K562 (cell line): ENCODE results near the gene AP2S1. TPM values are rescaled to one million over a fixed set of nuclear protein-coding genes. Genes with fewer than 3 reads are reported as not detected.

ENCODE experiments used
- EHMT2 ChIP-seq: fragments of 450-650 bp; IDR thresholded peaks from 2 replicates; pipeline ENCODE4 v1.6.1; 2018; ENCODE audit warnings: antibody characterized with exemption
- ESRRB ChIP-seq: fragments of 250-450 bp; sonication (Bioruptor Pico); IDR thresholded peaks from 2 replicates; pipeline ENCODE4 v1.5.0; 2020; ENCODE audit warnings: mild to moderate bottlenecking, moderate library complexity, borderline replicate concordance
- FOXJ3 ChIP-seq: sonication (generic); formaldehyde crosslinking; IDR thresholded peaks from 2 replicates; pipeline ENCODE4 v1.4.0; 2020; ENCODE audit warnings: mild to moderate bottlenecking, missing genetic modification reagents
- NR2C1 ChIP-seq, 2 experiments: fragments of 450-650 bp; IDR thresholded peaks; 2 replicates each; pipeline ENCODE4 v1.6.1; 2017; ENCODE audit warnings: mild to moderate bottlenecking in 2 of 2, antibody characterized with exemption in 1 of 2, inconsistent platforms in 1 of 2, missing compliant biosample characterization in 1 of 2, missing genetic modification characterization in 1 of 2
- POLR2G ChIP-seq: fragments of 200-400 bp; formaldehyde crosslinking; IDR thresholded peaks from 2 replicates; pipeline ENCODE4 v1.6.1; 2017; ENCODE audit warnings: low read depth, mild to moderate bottlenecking, antibody characterized with exemption, low read length, moderate library complexity
- RBM39 ChIP-seq: fragments of 200-400 bp; formaldehyde crosslinking; optimal IDR thresholded peaks from 2 replicates; pipeline ENCODE3; 2018; ENCODE audit warnings: low read depth, low read length
- STAG1 ChIP-seq: sonication (generic); formaldehyde crosslinking; IDR thresholded peaks from 2 replicates; pipeline ENCODE4 v1.5.0; 2020; ENCODE audit warnings: missing genetic modification reagents, borderline replicate concordance
- polyA plus RNA-seq, 8 experiments: library from polyadenylated mRNA; depleted of rRNA in 4 of 8; stranded (reverse) in 5 of 8; unstranded in 3 of 8; fragments of >200 nt; fragmentation: Nextera tagmentation in 2 of 8; fragmentation: Illumina TruSeq in 1 of 8; extraction: Ambion mirVana in 2 of 8; extraction: Trizol in 1 of 8; gene quantifications; 2 replicates each; pipeline versions ENCODE4 v1.2.1 to v1.2.3, GENCODE V29; 2011 to 2014; ENCODE audit warnings: inconsistent platforms in 1 of 8, missing spikeins in 1 of 8
- total RNA-seq, 7 experiments: library from RNA; depleted of rRNA in 6 of 7; stranded (reverse); fragments of >200 nt in 6 of 7; fragmentation: Illumina TruSeq in 2 of 7; extraction: Trizol in 2 of 7; gene quantifications; 2 replicates each; pipeline versions ENCODE4 v1.2.1 to v1.2.3, GENCODE V29; 2011 to 2021; ENCODE audit warnings: low replicate concordance in 1 of 7
- TF ChIP-seq, protein P1 (sequence below): fragments of 200-800 bp; sonication (Bioruptor generic); IDR thresholded peaks from 2 replicates; pipeline ENCODE4 v1.6.1; 2017; ENCODE audit warnings: missing genetic modification characterization, missing compliant biosample characterization
- TF ChIP-seq, protein P2 (sequence below): fragments of 450-650 bp; formaldehyde crosslinking; IDR thresholded peaks from 2 replicates; pipeline ENCODE4 v1.4.0; 2020; ENCODE audit warnings: mild to moderate bottlenecking
- TF ChIP-seq, protein P3 (sequence below): fragments of 250-450 bp; sonication (Bioruptor Pico); IDR thresholded peaks from 2 replicates; pipeline ENCODE4 v1.4.0; 2020; ENCODE audit warnings: mild to moderate bottlenecking

Gene AP2S1
- total and polyA plus RNA-seq, 9 of the 15 experiments (the other 6 are each of a cell fraction or from before 2014, with no cell fraction given) = 32.4 to 294 (median 136) TPM

DNA sequence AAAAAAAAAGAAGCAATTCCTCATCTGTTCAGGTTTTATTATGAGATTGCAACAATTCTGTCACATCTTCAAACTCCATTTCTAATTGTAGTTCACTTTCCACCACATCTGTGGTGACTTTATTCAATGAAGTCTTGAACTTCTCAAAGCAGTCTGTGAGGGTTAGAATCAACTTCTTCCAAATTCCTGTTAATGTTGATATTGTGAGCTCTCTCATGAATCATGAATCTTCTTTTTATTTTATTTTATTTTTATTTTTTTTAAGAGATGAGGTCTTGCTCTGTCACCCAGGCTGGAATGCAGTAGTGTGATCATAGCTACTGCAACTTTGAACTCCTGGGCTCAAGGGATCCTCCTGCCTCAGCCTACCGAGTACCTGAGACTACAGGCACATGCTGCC, 29.8 kb upstream of the AP2S1 start (continued):
- TF ChIP-seq, protein P1, sequence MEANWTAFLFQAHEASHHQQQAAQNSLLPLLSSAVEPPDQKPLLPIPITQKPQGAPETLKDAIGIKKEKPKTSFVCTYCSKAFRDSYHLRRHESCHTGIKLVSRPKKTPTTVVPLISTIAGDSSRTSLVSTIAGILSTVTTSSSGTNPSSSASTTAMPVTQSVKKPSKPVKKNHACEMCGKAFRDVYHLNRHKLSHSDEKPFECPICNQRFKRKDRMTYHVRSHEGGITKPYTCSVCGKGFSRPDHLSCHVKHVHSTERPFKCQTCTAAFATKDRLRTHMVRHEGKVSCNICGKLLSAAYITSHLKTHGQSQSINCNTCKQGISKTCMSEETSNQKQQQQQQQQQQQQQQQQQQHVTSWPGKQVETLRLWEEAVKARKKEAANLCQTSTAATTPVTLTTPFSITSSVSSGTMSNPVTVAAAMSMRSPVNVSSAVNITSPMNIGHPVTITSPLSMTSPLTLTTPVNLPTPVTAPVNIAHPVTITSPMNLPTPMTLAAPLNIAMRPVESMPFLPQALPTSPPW (CRISPR knock-in tag) = no peak
- TF ChIP-seq NR2C1 (IDR thresholded peaks at IDR 0.05) (no peak), NR2C1 (tag; IDR thresholded peaks at IDR 0.05) (no peak), ESRRB (no peak), RBM39 (no peak), FOXJ3 (no peak), POLR2G (no peak), EHMT2 (no peak), STAG1 (CRISPR knock-in tag) (no peak)
- TF ChIP-seq, protein P2, sequence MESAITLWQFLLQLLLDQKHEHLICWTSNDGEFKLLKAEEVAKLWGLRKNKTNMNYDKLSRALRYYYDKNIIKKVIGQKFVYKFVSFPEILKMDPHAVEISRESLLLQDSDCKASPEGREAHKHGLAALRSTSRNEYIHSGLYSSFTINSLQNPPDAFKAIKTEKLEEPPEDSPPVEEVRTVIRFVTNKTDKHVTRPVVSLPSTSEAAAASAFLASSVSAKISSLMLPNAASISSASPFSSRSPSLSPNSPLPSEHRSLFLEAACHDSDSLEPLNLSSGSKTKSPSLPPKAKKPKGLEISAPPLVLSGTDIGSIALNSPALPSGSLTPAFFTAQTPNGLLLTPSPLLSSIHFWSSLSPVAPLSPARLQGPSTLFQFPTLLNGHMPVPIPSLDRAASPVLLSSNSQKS (CRISPR knock-in tag) = no peak
- TF ChIP-seq, protein P3, sequence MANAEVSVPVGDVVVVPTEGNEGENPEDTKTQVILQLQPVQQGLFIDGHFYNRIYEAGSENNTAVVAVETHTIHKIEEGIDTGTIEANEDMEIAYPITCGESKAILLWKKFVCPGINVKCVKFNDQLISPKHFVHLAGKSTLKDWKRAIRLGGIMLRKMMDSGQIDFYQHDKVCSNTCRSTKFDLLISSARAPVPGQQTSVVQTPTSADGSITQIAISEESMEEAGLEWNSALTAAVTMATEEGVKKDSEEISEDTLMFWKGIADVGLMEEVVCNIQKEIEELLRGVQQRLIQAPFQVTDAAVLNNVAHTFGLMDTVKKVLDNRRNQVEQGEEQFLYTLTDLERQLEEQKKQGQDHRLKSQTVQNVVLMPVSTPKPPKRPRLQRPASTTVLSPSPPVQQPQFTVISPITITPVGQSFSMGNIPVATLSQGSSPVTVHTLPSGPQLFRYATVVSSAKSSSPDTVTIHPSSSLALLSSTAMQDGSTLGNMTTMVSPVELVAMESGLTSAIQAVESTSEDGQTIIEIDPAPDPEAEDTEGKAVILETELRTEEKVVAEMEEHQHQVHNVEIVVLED (CRISPR knock-in tag) = no peak
